GM08714 (cell line): ENCODE measurements around the gene VSIR.

Source experiments
- H3K4me3 ChIP-seq: fragments of 200-500 bp; sonication (Bioruptor generic); 2 replicates; pipeline ENCODE4 v1.5.1; 2014; ENCODE audit warnings: mild to moderate bottlenecking, low read length, inconsistent platforms
- ZNF274 ChIP-seq: IDR thresholded peaks from 2 replicates; pipeline ENCODE4 v1.6.1; 2012; ENCODE audit warnings: mild to moderate bottlenecking, low read depth, low read length

VSIR gene

GRCh38 chr10:71799112-71799511 lies 25.8 kb upstream of the VSIR start:
- no peak for TF ChIP-seq ZNF274
- H3K4me3 ChIP-seq, result no peak overlapping the region

- TF ChIP-seq ZNF274, result no peak
- no peak overlapping the region for H3K4me3 ChIP-seq
Measured at GRCh38 chr10:71798308-71798624, 24.9 kb upstream of the VSIR start.

- TF ChIP-seq ZNF274, result no peak
- H3K4me3 ChIP-seq, result no peak overlapping the region
Measured at GRCh38 chr10:71797533-71798307, 24.4 kb upstream of the VSIR start.

- TF ChIP-seq ZNF274, result no peak
- H3K4me3 ChIP-seq, result no peak overlapping the region
Measured at GRCh38 chr10:71796749-71797405, 23.6 kb upstream of the VSIR start.

GRCh38 chr10:71795248-71795647 lies 21.9 kb upstream of the VSIR start:
- no peak for TF ChIP-seq ZNF274

GRCh38 chr10:71790749-71791440 lies 17.6 kb upstream of the VSIR start:
- no peak overlapping the region for H3K4me3 ChIP-seq
- TF ChIP-seq ZNF274, result no peak

More at GRCh38 chr10:71795248-71795647, 21.9 kb upstream of the VSIR start:
- H3K4me3 ChIP-seq, result no peak overlapping the region

GRCh38 chr10:71789871-71790270 lies 16.6 kb upstream of the VSIR start:
- H3K4me3 ChIP-seq, result no peak overlapping the region
- no peak for TF ChIP-seq ZNF274

GRCh38 chr10:71788954-71789353 lies 15.6 kb upstream of the VSIR start:
- H3K4me3 ChIP-seq, result no peak overlapping the region
- TF ChIP-seq ZNF274, result no peak

GRCh38 chr10:71784679-71785272 lies 11.5 kb upstream of the VSIR start:
- TF ChIP-seq ZNF274, result no peak
- no peak overlapping the region for H3K4me3 ChIP-seq

- no peak overlapping the region for H3K4me3 ChIP-seq
- no peak for TF ChIP-seq ZNF274
Measured at GRCh38 chr10:71783917-71784678, 10.8 kb upstream of the VSIR start.

- H3K4me3 ChIP-seq, result no peak overlapping the region
- no peak for TF ChIP-seq ZNF274
Measured at GRCh38 chr10:71782917-71783490, 9.7 kb upstream of the VSIR start.

- TF ChIP-seq ZNF274, result no peak
- H3K4me3 ChIP-seq, result no peak overlapping the region
Measured at GRCh38 chr10:71782221-71782916, 9.0 kb upstream of the VSIR start.

- no peak overlapping the region for H3K4me3 ChIP-seq
- TF ChIP-seq ZNF274, result no peak
Measured at GRCh38 chr10:71780719-71781118, 7.4 kb upstream of the VSIR start.

- no peak for TF ChIP-seq ZNF274
- H3K4me3 ChIP-seq, result no peak overlapping the region
Measured at GRCh38 chr10:71780156-71780555, 6.8 kb upstream of the VSIR start.
